ENCODE results near the gene MTFP1. TPM values are rescaled to one million over a fixed set of nuclear protein-coding genes. Genes with fewer than 3 reads are reported as not detected.

MTFP1 gene
- total RNA-seq, 1 donor from 2014 or later = 19.7 TPM

- Histone ChIP-seq H3K4me1 (peaks cover 18% of the 10 kb centered on the region), H3K27ac (replicated peaks) (no peak overlapping the region), H3K36me3 (no peaks in the 10 kb centered on the region), H3K9me3 (replicated peaks) (no peaks in the 10 kb centered on the region), H3K4me3 (no peak overlapping the region), H3K27me3 (ENCODE audit: low read depth) (no peaks in the 10 kb centered on the region)
- DNase-seq = no peak
- intact Hi-C loops (cut with micrococcal nuclease) = no loop called here
- TF ChIP-seq CTCF (IDR thresholded peaks at IDR 0.05; ENCODE audit: borderline replicate concordance) = no peak
Measured at GRCh38 chr22:30429887-30430286, 4.3 kb downstream of the MTFP1 start.

- intact Hi-C loops (cut with micrococcal nuclease) = no loop called here
- TF ChIP-seq CTCF (IDR thresholded peaks at IDR 0.05; ENCODE audit: borderline replicate concordance) = no peak
- H3K27ac ChIP-seq (replicated peaks) = no peak overlapping the region
- H3K36me3 ChIP-seq = no peaks in the 10 kb centered on the region
- peaks cover 8% of the 10 kb centered on the region for H3K4me1 ChIP-seq
- H3K9me3 ChIP-seq (replicated peaks) = peaks cover 7% of the 10 kb centered on the region
- DNase-seq = no peak
- H3K27me3 ChIP-seq (ENCODE audit: low read depth) = no peaks in the 10 kb centered on the region
- H3K4me3 ChIP-seq = no peak overlapping the region
Measured at GRCh38 chr22:30430933-30431332, 5.4 kb downstream of the MTFP1 start.

- Histone ChIP-seq H3K9me3 (replicated peaks) (peaks cover 9% of the 10 kb centered on the region), H3K36me3 (no peaks in the 10 kb centered on the region), H3K4me3 (no peak overlapping the region), H3K4me1 (no peaks in the 10 kb centered on the region), H3K27ac (replicated peaks) (no peak overlapping the region), H3K27me3 (ENCODE audit: low read depth) (no peaks in the 10 kb centered on the region)
- no peak for DNase-seq
- intact Hi-C loops (cut with micrococcal nuclease) = no loop called here
- no peak for TF ChIP-seq CTCF (IDR thresholded peaks at IDR 0.05; ENCODE audit: borderline replicate concordance)
Measured at GRCh38 chr22:30432096-30432495, 6.5 kb downstream of the MTFP1 start.

- H3K4me3 ChIP-seq = no peak overlapping the region
- intact Hi-C loops (cut with micrococcal nuclease) = no loop called here
- H3K9me3 ChIP-seq (replicated peaks) = peaks cover 9% of the 10 kb centered on the region
- H3K27ac ChIP-seq (replicated peaks) = no peak overlapping the region
- DNase-seq = no peak
- no peaks in the 10 kb centered on the region for H3K4me1 ChIP-seq
- H3K27me3 ChIP-seq (ENCODE audit: low read depth) = no peaks in the 10 kb centered on the region
- no peaks in the 10 kb centered on the region for H3K36me3 ChIP-seq
- no peak for TF ChIP-seq CTCF (IDR thresholded peaks at IDR 0.05; ENCODE audit: borderline replicate concordance)
Measured at GRCh38 chr22:30432520-30432919, 7.0 kb downstream of the MTFP1 start.

GRCh38 chr22:30433227-30433626 lies 7.7 kb downstream of the MTFP1 start:
- intact Hi-C loops (cut with micrococcal nuclease) = no loop called here

More at GRCh38 chr22:30433227-30433626, 7.7 kb downstream of the MTFP1 start:
- H3K27me3 ChIP-seq (ENCODE audit: low read depth) = no peaks in the 10 kb centered on the region
- no peaks in the 10 kb centered on the region for H3K36me3 ChIP-seq
- no peak for TF ChIP-seq CTCF (IDR thresholded peaks at IDR 0.05; ENCODE audit: borderline replicate concordance)
- H3K4me1 ChIP-seq = no peaks in the 10 kb centered on the region
- peaks cover 9% of the 10 kb centered on the region for H3K9me3 ChIP-seq (replicated peaks)
- no peak overlapping the region for H3K27ac ChIP-seq (replicated peaks)
- no peak for DNase-seq
- H3K4me3 ChIP-seq = no peak overlapping the region
